ENCODE data around the gene STIMATE.

DNA sequence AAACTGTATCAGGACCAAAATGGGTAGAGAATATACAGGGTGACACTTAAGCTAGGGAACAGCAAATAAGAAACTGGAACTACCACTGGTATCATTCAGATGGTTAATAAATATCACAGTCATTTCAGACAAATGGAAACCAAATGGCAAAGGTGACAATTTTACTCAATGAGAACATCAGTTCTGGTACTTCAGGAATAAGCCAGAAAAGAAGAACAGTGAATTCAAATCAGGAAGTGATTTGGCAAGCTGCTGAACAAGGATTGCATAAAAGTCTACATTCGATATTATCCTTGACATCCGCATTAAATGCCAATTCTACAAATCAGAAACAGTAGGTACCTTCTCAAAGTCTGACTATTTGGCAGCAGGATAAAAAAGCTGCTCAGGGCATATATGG, 23.5 kb upstream of the STIMATE start:
- TF ChIP-seq POLR2AphosphoS5 (IDR thresholded peaks at IDR 0.05): no peak
- TF ChIP-seq, protein P1, sequence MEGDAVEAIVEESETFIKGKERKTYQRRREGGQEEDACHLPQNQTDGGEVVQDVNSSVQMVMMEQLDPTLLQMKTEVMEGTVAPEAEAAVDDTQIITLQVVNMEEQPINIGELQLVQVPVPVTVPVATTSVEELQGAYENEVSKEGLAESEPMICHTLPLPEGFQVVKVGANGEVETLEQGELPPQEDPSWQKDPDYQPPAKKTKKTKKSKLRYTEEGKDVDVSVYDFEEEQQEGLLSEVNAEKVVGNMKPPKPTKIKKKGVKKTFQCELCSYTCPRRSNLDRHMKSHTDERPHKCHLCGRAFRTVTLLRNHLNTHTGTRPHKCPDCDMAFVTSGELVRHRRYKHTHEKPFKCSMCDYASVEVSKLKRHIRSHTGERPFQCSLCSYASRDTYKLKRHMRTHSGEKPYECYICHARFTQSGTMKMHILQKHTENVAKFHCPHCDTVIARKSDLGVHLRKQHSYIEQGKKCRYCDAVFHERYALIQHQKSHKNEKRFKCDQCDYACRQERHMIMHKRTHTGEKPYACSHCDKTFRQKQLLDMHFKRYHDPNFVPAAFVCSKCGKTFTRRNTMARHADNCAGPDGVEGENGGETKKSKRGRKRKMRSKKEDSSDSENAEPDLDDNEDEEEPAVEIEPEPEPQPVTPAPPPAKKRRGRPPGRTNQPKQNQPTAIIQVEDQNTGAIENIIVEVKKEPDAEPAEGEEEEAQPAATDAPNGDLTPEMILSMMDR (IDR thresholded peaks at IDR 0.05 in 8 of 11, conservative IDR thresholded peaks at IDR 0.05 in 3 of 11): no peak

Measured in spleen (tissue), 7 donors.